D721Med (cell line): ENCODE measurements around the gene TMEM79.

Source experiments
- DNase-seq: peaks from one replicate; pipeline ENCODE4 v3.0.0; 2011; ENCODE audit warnings: low spot score; ENCODE audit not compliant: insufficient read length
- FAIRE-seq: peaks from 2 replicates; lab custom pipeline; 2011; peaks lifted over from hg19 to GRCh38; lab: Jason Lieb, UNC
- TF ChIP-seq, protein P1 (sequence below): IDR thresholded peaks from 2 replicates; pipeline ENCODE4 v1.5.1; 2012; ENCODE audit warnings: mild to moderate bottlenecking, control low read depth; ENCODE audit not compliant: insufficient read depth; ENCODE audit errors: missing control alignments

TMEM79 gene

GRCh38 chr1:156262461-156263287, 21.5 kb upstream of the TMEM79 start:
- DNase-seq: no peak
- TF ChIP-seq, protein P1, sequence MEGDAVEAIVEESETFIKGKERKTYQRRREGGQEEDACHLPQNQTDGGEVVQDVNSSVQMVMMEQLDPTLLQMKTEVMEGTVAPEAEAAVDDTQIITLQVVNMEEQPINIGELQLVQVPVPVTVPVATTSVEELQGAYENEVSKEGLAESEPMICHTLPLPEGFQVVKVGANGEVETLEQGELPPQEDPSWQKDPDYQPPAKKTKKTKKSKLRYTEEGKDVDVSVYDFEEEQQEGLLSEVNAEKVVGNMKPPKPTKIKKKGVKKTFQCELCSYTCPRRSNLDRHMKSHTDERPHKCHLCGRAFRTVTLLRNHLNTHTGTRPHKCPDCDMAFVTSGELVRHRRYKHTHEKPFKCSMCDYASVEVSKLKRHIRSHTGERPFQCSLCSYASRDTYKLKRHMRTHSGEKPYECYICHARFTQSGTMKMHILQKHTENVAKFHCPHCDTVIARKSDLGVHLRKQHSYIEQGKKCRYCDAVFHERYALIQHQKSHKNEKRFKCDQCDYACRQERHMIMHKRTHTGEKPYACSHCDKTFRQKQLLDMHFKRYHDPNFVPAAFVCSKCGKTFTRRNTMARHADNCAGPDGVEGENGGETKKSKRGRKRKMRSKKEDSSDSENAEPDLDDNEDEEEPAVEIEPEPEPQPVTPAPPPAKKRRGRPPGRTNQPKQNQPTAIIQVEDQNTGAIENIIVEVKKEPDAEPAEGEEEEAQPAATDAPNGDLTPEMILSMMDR: no peak
- no peak for FAIRE-seq

DNA sequence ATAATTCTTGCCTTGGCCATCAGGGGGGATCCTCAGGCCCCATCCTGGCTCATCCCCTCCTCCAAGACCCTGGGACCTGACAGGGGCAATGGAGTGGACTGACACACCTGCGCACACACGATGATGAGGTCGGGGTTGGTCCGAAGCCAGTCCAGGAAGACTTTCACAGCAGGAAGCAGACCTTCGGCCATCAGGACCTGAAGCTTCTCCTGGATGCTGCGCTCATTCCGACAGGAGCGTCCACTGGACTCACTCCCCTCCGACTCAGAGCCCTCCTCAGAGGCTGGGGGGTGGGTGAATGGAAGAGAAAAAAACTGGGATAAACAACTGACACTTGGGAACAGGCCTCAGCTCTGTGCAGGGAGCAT, 20.9 kb upstream of the TMEM79 start:
- no peak for FAIRE-seq
- TF ChIP-seq, protein P1: no peak
- no peak for DNase-seq

GRCh38 chr1:156266051-156266450, 18.1 kb upstream of the TMEM79 start:
- no peak for FAIRE-seq
- no peak for DNase-seq

GRCh38 chr1:156268336-156268735, 15.8 kb upstream of the TMEM79 start:
- TF ChIP-seq, protein P1: no peak
- FAIRE-seq: no peak
- no peak for DNase-seq

More at GRCh38 chr1:156266051-156266450, 18.1 kb upstream of the TMEM79 start:
- TF ChIP-seq, protein P1: no peak

GRCh38 chr1:156270314-156270713, 13.8 kb upstream of the TMEM79 start:
- FAIRE-seq (peak; percentile 44), DNase-seq (no peak)
- TF ChIP-seq, protein P1: no peak

GRCh38 chr1:156276532-156276931, 7.6 kb upstream of the TMEM79 start:
- DNase-seq (no peak), FAIRE-seq (no peak)
- TF ChIP-seq, protein P1: no peak

DNA sequence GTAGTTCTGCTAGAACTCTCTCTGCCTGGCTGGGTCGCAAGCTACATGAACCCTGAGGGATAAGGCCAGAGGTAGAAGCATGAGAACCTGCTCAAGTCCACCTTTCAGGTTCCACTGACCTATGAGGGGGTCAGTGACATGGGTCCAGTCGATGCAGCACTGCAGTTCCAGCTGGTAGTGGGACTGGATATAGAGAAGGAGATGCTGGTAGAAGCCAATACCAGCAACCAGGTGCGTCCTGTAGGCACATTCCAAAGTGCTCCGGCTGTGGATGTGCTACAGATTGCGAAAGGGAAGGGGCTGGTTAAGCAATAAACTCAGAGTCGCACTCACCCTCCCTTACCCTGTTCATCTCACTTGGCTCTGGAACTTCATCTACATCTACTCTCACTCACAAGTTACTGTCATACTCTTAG, 7.2 kb upstream of the TMEM79 start:
- FAIRE-seq: peak; percentile 64

More for the DNA sequence above, 7.2 kb upstream of the TMEM79 start:
- TF ChIP-seq, protein P1: no peak
- no peak for DNase-seq
